MM.1S (cell line): ENCODE results near the gene HS3ST6.

Experiments
- CTCF ChIP-seq: fragments of 300-600 bp; sonication (generic); IDR thresholded peaks from 2 replicates; pipeline ENCODE4 v1.5.1; 2016; ENCODE audit warnings: antibody characterized with exemption, low read length, mixed read lengths
- EZH2 ChIP-seq: fragments of 300-600 bp; sonication (generic); optimal IDR thresholded peaks from 2 replicates; pipeline ENCODE3; 2017; ENCODE audit warnings: low read depth, mild to moderate bottlenecking, antibody characterized with exemption, low read length, mixed read lengths

GRCh38 chr16:1914988-1915387, 3.2 kb downstream of the HS3ST6 start:
- no peak for TF ChIP-seq CTCF
- no peak for TF ChIP-seq EZH2
